OCI-LY1 (cell line): Measurements from ENCODE around the gene BACE2.

ENCODE experiments used
- H2AFZ ChIP-seq: fragments of 200-600 bp; sonication (generic), shearing (Covaris generic); 2 replicates; pipeline ENCODE4 v1.6.0; 2014; ENCODE audit warnings: antibody characterized with exemption, mild to moderate bottlenecking, low read length
- H3F3A ChIP-seq: fragments of 200-600 bp; sonication (generic), shearing (Covaris generic); 2 replicates; pipeline ENCODE4 v1.6.0; 2014; ENCODE audit warnings: mild to moderate bottlenecking, antibody characterized with exemption, low read length, moderate library complexity; ENCODE audit not compliant: insufficient read depth
- H3K27ac ChIP-seq: fragments of 200-600 bp; sonication (generic); 2 replicates; pipeline ENCODE4 v1.5.1; 2014; ENCODE audit warnings: low read length, mixed run types, mild to moderate bottlenecking, low read depth; ENCODE audit not compliant: poor library complexity, severe bottlenecking
- H3K27me3 ChIP-seq: fragments of 200-600 bp; sonication (generic); 2 replicates; pipeline ENCODE4 v1.6.0; 2014; ENCODE audit warnings: antibody characterized with exemption, mild to moderate bottlenecking, low read length, moderate library complexity; ENCODE audit not compliant: insufficient read depth
- H3K36me3 ChIP-seq: fragments of 200-600 bp; sonication (generic); 2 replicates; pipeline ENCODE4 v1.6.1; 2014; ENCODE audit warnings: mild to moderate bottlenecking, antibody characterized with exemption, low read length, moderate library complexity, mixed read lengths; ENCODE audit not compliant: insufficient read depth
- H3K4me1 ChIP-seq: fragments of 200-600 bp; sonication (generic); 2 replicates; pipeline ENCODE4 v1.5.1; 2014; ENCODE audit warnings: mild to moderate bottlenecking, low read length, moderate library complexity; ENCODE audit not compliant: insufficient read depth, severe bottlenecking
- H3K4me2 ChIP-seq: fragments of 200-600 bp; sonication (generic), shearing (Covaris generic); 2 replicates; pipeline ENCODE4 v1.6.1; 2014; ENCODE audit warnings: low read length
- H3K4me3 ChIP-seq: fragments of 200-600 bp; sonication (generic); 2 replicates; pipeline ENCODE4 v1.5.1; 2014; ENCODE audit warnings: low read length, low read depth, mild to moderate bottlenecking, mixed read lengths; ENCODE audit not compliant: poor library complexity, severe bottlenecking
- H3K79me2 ChIP-seq: fragments of 200-600 bp; shearing (Covaris generic); 2 replicates; pipeline ENCODE4 v1.6.1; 2016; ENCODE audit warnings: mixed run types, low read length, mixed read lengths; ENCODE audit not compliant: insufficient read depth
- H3K9ac ChIP-seq: fragments of 200-600 bp; sonication (generic), shearing (Covaris generic); 2 replicates; pipeline ENCODE4 v1.6.1; 2014; ENCODE audit warnings: mild to moderate bottlenecking, low read length, mixed read lengths
- H3K9me2 ChIP-seq: fragments of 200-600 bp; sonication (generic), shearing (Covaris generic); 2 replicates; pipeline ENCODE4 v1.6.1; 2014; ENCODE audit warnings: low read depth, mild to moderate bottlenecking, low read length, mixed read lengths
- H3K9me3 ChIP-seq: fragments of 200-600 bp; shearing (Covaris generic); 2 replicates; pipeline ENCODE4 v1.6.1; 2014; ENCODE audit warnings: low read length, mixed read lengths
- H4K20me1 ChIP-seq: fragments of 200-600 bp; sonication (generic), shearing (Covaris generic); 2 replicates; pipeline ENCODE4 v1.6.0; 2016; ENCODE audit warnings: mild to moderate bottlenecking, low read length; ENCODE audit not compliant: insufficient read depth
- CTCF ChIP-seq: fragments of 200-600 bp; sonication (generic), shearing (Covaris generic); IDR thresholded peaks from 2 replicates; pipeline ENCODE4 v1.5.1; 2017; ENCODE audit warnings: mild to moderate bottlenecking, antibody characterized with exemption, low read length, moderate library complexity, mixed read lengths
- EZH2 ChIP-seq: fragments of 200-600 bp; sonication (generic), shearing (Covaris generic); IDR thresholded peaks from 2 replicates; pipeline ENCODE4 v1.8.0; 2017; ENCODE audit warnings: borderline replicate concordance, mixed run types, mild to moderate bottlenecking, antibody characterized with exemption, low read length, moderate library complexity, mixed read lengths

Gene BACE2

GRCh38 chr21:41147096-41147978, 20.6 kb upstream of the BACE2 start:
- no peaks in the 10 kb centered on the region for H3F3A ChIP-seq
- no peaks in the 10 kb centered on the region for H3K9me2 ChIP-seq
- H3K36me3 ChIP-seq = no peaks in the 10 kb centered on the region
- no peak overlapping the region for H3K4me3 ChIP-seq
- no peaks in the 10 kb centered on the region for H4K20me1 ChIP-seq
- H2AFZ ChIP-seq = no peak overlapping the region
- no peaks in the 10 kb centered on the region for H3K4me1 ChIP-seq
- H3K27me3 ChIP-seq = no peaks in the 10 kb centered on the region; the same call in 1 of the 2 replicates
- H3K9ac ChIP-seq = no peak overlapping the region
- no peaks in the 10 kb centered on the region for H3K79me2 ChIP-seq
- no peaks in the 10 kb centered on the region for H3K9me3 ChIP-seq
- TF ChIP-seq CTCF = no peak
- no peak for TF ChIP-seq EZH2
- no peak overlapping the region for H3K4me2 ChIP-seq
- no peak overlapping the region for H3K27ac ChIP-seq

GRCh38 chr21:41147979-41148355, 20.0 kb upstream of the BACE2 start:
- H3K9me3 ChIP-seq = no peaks in the 10 kb centered on the region
- TF ChIP-seq EZH2 (no peak), CTCF (no peak)
- H2AFZ ChIP-seq = no peak overlapping the region
- H3K4me2 ChIP-seq = no peak overlapping the region
- H3K27me3 ChIP-seq = no peaks in the 10 kb centered on the region; the same call in 1 of the 2 replicates
- no peaks in the 10 kb centered on the region for H3K79me2 ChIP-seq
- H4K20me1 ChIP-seq = no peaks in the 10 kb centered on the region
- no peak overlapping the region for H3K4me3 ChIP-seq
- no peak overlapping the region for H3K27ac ChIP-seq
- H3K9me2 ChIP-seq = no peaks in the 10 kb centered on the region
- no peaks in the 10 kb centered on the region for H3K36me3 ChIP-seq
- H3K4me1 ChIP-seq = no peaks in the 10 kb centered on the region
- H3K9ac ChIP-seq = no peak overlapping the region
- H3F3A ChIP-seq = no peaks in the 10 kb centered on the region

GRCh38 chr21:41148798-41149197, 19.2 kb upstream of the BACE2 start:
- no peaks in the 10 kb centered on the region for H3F3A ChIP-seq
- H3K4me1 ChIP-seq = no peaks in the 10 kb centered on the region
- H3K9me3 ChIP-seq = no peaks in the 10 kb centered on the region
- no peaks in the 10 kb centered on the region for H3K36me3 ChIP-seq
- no peak overlapping the region for H2AFZ ChIP-seq
- H3K79me2 ChIP-seq = no peaks in the 10 kb centered on the region
- TF ChIP-seq EZH2 (no peak), CTCF (no peak)
- H3K27me3 ChIP-seq = no peaks in the 10 kb centered on the region; the same call in 1 of the 2 replicates
- H3K4me2 ChIP-seq = no peak overlapping the region
- no peak overlapping the region for H3K4me3 ChIP-seq
- no peak overlapping the region for H3K9ac ChIP-seq
- no peaks in the 10 kb centered on the region for H3K9me2 ChIP-seq
- H3K27ac ChIP-seq = no peak overlapping the region
- H4K20me1 ChIP-seq = no peaks in the 10 kb centered on the region
